ENCODE measurements around the gene AIFM2.

AIFM2 gene

GRCh38 chr10:70070834-70071233 is 61.8 kb downstream of the AIFM2 start:
- CTCF ChIA-PET: no interaction called here
- POLR2A ChIA-PET: no interaction called here
- TF ChIP-seq FOXK2 (IDR thresholded peaks at IDR 0.05): no peak
- TF ChIP-seq HDGF (IDR thresholded peaks at IDR 0.05; ENCODE audit: borderline replicate concordance): no peak
- no peak for TF ChIP-seq L3MBTL2 (conservative IDR thresholded peaks at IDR 0.05)
- TF ChIP-seq SUZ12 (IDR thresholded peaks at IDR 0.05): no peak
- no peak for TF ChIP-seq LEF1 (IDR thresholded peaks at IDR 0.05; ENCODE audit: borderline replicate concordance)
- no peak for TF ChIP-seq ELF4 (IDR thresholded peaks at IDR 0.05)
- TF ChIP-seq SP1 (IDR thresholded peaks at IDR 0.05): no peak
- no peak for TF ChIP-seq ZNF384 (IDR thresholded peaks at IDR 0.05)
- TF ChIP-seq PKNOX1 (IDR thresholded peaks at IDR 0.05): no peak
- TF ChIP-seq FOXA1 (IDR thresholded peaks at IDR 0.05): no peak
- TF ChIP-seq TARDBP (IDR thresholded peaks at IDR 0.05): no peak
- no peak for TF ChIP-seq CTBP1 (IDR thresholded peaks at IDR 0.05; ENCODE audit: borderline replicate concordance)
- no peak for TF ChIP-seq BHLHE40 (IDR thresholded peaks at IDR 0.05; ENCODE audit: borderline replicate concordance)
- no peak for TF ChIP-seq ARNT (IDR thresholded peaks at IDR 0.05)
- TF ChIP-seq NFRKB (IDR thresholded peaks at IDR 0.05): no peak
- no peak for TF ChIP-seq FOXM1 (IDR thresholded peaks at IDR 0.05; ENCODE audit: borderline replicate concordance)
- DNase-seq (ENCODE audit: extremely low spot score): no peak

GRCh38 chr10:70069346-70069745 is 63.3 kb downstream of the AIFM2 start:
- CTCF ChIA-PET: no interaction called here
- TF ChIP-seq SP1 (IDR thresholded peaks at IDR 0.05) (no peak), HDGF (IDR thresholded peaks at IDR 0.05; ENCODE audit: borderline replicate concordance) (no peak), CTBP1 (IDR thresholded peaks at IDR 0.05; ENCODE audit: borderline replicate concordance) (no peak), ARNT (IDR thresholded peaks at IDR 0.05) (no peak), FOXM1 (IDR thresholded peaks at IDR 0.05; ENCODE audit: borderline replicate concordance) (no peak), BHLHE40 (IDR thresholded peaks at IDR 0.05; ENCODE audit: borderline replicate concordance) (no peak), TARDBP (IDR thresholded peaks at IDR 0.05) (no peak), ZNF384 (IDR thresholded peaks at IDR 0.05) (no peak), NFRKB (IDR thresholded peaks at IDR 0.05) (no peak), FOXK2 (IDR thresholded peaks at IDR 0.05) (no peak), FOXA1 (IDR thresholded peaks at IDR 0.05) (no peak), ELF4 (IDR thresholded peaks at IDR 0.05) (no peak), L3MBTL2 (conservative IDR thresholded peaks at IDR 0.05) (no peak)
- POLR2A ChIA-PET: no interaction called here
- DNase-seq (ENCODE audit: extremely low spot score): no peak

GRCh38 chr10:70068925-70069324 is 63.7 kb downstream of the AIFM2 start:
- TF ChIP-seq NFRKB (IDR thresholded peaks at IDR 0.05) (no peak), BHLHE40 (IDR thresholded peaks at IDR 0.05; ENCODE audit: borderline replicate concordance) (no peak), L3MBTL2 (conservative IDR thresholded peaks at IDR 0.05) (no peak), SUZ12 (IDR thresholded peaks at IDR 0.05) (no peak)
- ChIA-PET POLR2A (no interaction called here), CTCF (no interaction called here)
- DNase-seq (ENCODE audit: extremely low spot score): no peak

GRCh38 chr10:70067586-70067985 is 65.0 kb downstream of the AIFM2 start:
- POLR2A ChIA-PET: interaction anchor here (3.5 kb wide), 1 partner anchor 15 kb away, joined by 10 read pairs; the partner anchor contains the start of gene MACROH2A2
- CTCF ChIA-PET: no interaction called here
- TF ChIP-seq ZNF384 (IDR thresholded peaks at IDR 0.05) (no peak), SUZ12 (IDR thresholded peaks at IDR 0.05) (no peak), NFRKB (IDR thresholded peaks at IDR 0.05) (no peak), ELF4 (IDR thresholded peaks at IDR 0.05) (no peak), TARDBP (IDR thresholded peaks at IDR 0.05) (no peak), SP1 (IDR thresholded peaks at IDR 0.05) (no peak), FOXK2 (IDR thresholded peaks at IDR 0.05) (no peak)
- DNase-seq (ENCODE audit: extremely low spot score): no peak

GRCh38 chr10:70066190-70066589 is 66.4 kb downstream of the AIFM2 start:
- CTCF ChIA-PET: interaction anchor here (0.7 kb wide), 1 partner anchor 12 kb away, joined by 3 read pairs; no protein-coding TSS in a partner anchor
- no peak for TF ChIP-seq ARNT (IDR thresholded peaks at IDR 0.05)
- no peak for TF ChIP-seq LEF1 (IDR thresholded peaks at IDR 0.05; ENCODE audit: borderline replicate concordance)
- no peak for TF ChIP-seq BHLHE40 (IDR thresholded peaks at IDR 0.05; ENCODE audit: borderline replicate concordance)
- DNase-seq (ENCODE audit: extremely low spot score): no peak
- POLR2A ChIA-PET: interaction anchor here (3.5 kb wide), 1 partner anchor 14 kb away, joined by 10 read pairs; the partner anchor contains the start of gene MACROH2A2

- no peak for DNase-seq (ENCODE audit: extremely low spot score)
- TF ChIP-seq FOXM1 (IDR thresholded peaks at IDR 0.05; ENCODE audit: borderline replicate concordance): no peak
- TF ChIP-seq TARDBP (IDR thresholded peaks at IDR 0.05): no peak
- no peak for TF ChIP-seq NFRKB (IDR thresholded peaks at IDR 0.05)
- TF ChIP-seq ZNF384 (IDR thresholded peaks at IDR 0.05): no peak
- no peak for TF ChIP-seq HDGF (IDR thresholded peaks at IDR 0.05; ENCODE audit: borderline replicate concordance)
- TF ChIP-seq FOXA1 (IDR thresholded peaks at IDR 0.05): no peak
- no peak for TF ChIP-seq ARNT (IDR thresholded peaks at IDR 0.05)
- no peak for TF ChIP-seq SUZ12 (IDR thresholded peaks at IDR 0.05)
- TF ChIP-seq PKNOX1 (IDR thresholded peaks at IDR 0.05): no peak
- TF ChIP-seq CTBP1 (IDR thresholded peaks at IDR 0.05; ENCODE audit: borderline replicate concordance): no peak
- TF ChIP-seq BHLHE40 (IDR thresholded peaks at IDR 0.05; ENCODE audit: borderline replicate concordance): no peak
- TF ChIP-seq L3MBTL2 (conservative IDR thresholded peaks at IDR 0.05): no peak
- TF ChIP-seq ELF4 (IDR thresholded peaks at IDR 0.05): no peak
- TF ChIP-seq LEF1 (IDR thresholded peaks at IDR 0.05; ENCODE audit: borderline replicate concordance): no peak
- ChIA-PET CTCF (interaction anchor here (0.6 kb wide), 1 partner anchor 82 kb away, joined by 4 read pairs; the partner anchor contains the start of gene TYSND1), POLR2A (interaction anchor here (3.5 kb wide), 1 partner anchor 12 kb away, joined by 10 read pairs; the partner anchor contains the start of gene MACROH2A2)
Observed at GRCh38 chr10:70064486-70064885, 68.1 kb downstream of the AIFM2 start.

All from HEK293T (cell line).